UCSD-AML1 (cell line): Measurements from ENCODE around the gene OSBPL9.
"Not testable (repeated sequence)": the region's sequence is repeated elsewhere in the genome, so short reads cannot be mapped to it uniquely, and the experiment has no call there.

Experiments used
- DNase-seq: peaks from one replicate; lab custom pipeline; 2025; ENCODE audit not compliant: unreplicated experiment; lab: John Stamatoyannopoulos, UW

The OSBPL9 gene

DNA sequence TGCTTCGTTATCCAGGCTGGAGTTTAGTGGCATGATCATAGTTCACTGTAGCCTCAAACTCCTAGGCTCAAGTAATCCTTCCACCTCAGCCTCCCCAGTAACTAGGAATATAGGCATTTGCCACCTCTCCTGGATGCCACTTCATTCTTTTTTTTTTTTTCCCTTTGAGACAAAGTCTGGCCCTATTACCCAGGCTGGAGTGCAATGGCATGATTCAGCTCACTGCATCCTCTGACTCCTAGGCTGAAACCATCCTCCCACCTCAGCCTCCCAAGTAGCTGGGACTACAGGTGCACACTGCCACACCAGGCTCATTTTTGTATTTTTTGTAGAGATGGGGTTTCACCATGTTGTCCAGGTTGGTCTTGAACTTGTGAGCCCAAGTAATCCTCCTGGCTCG, 19.3 kb downstream of the OSBPL9 start:
- no peak for DNase-seq

GRCh38 chr1:51636764-51637522, 20.1 kb downstream of the OSBPL9 start:
- no peak for DNase-seq

- DNase-seq = no peak
Measured at GRCh38 chr1:51638350-51638749, 21.5 kb downstream of the OSBPL9 start.

- no peak for DNase-seq
Measured at GRCh38 chr1:51639694-51640093, 22.8 kb downstream of the OSBPL9 start.

GRCh38 chr1:51641096-51641495, 24.2 kb downstream of the OSBPL9 start:
- no peak for DNase-seq

DNA sequence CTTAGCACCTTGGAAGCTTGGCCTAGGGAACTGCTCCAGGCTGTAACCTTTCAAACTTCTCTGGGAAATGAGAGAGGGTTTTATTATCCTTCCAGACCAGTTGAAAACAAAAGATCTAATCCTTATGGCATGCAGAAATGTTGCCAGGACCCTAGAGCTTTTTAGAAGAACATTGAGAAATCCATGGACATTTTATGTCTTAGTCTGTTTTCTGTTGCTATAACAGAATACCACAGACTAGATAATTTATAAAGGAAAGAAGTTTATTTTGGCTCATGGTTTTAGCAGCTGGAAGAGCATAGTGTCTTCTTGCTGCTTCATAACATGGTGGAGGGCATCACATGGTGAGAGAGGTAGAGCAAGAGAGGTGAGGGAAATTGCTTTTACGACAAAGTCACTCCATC, 25.8 kb downstream of the OSBPL9 start:
- DNase-seq = no peak

GRCh38 chr1:51643362-51643761, 26.5 kb downstream of the OSBPL9 start:
- no peak for DNase-seq

- no peak for DNase-seq
Measured at GRCh38 chr1:51644020-51644419, 27.1 kb downstream of the OSBPL9 start.

DNA sequence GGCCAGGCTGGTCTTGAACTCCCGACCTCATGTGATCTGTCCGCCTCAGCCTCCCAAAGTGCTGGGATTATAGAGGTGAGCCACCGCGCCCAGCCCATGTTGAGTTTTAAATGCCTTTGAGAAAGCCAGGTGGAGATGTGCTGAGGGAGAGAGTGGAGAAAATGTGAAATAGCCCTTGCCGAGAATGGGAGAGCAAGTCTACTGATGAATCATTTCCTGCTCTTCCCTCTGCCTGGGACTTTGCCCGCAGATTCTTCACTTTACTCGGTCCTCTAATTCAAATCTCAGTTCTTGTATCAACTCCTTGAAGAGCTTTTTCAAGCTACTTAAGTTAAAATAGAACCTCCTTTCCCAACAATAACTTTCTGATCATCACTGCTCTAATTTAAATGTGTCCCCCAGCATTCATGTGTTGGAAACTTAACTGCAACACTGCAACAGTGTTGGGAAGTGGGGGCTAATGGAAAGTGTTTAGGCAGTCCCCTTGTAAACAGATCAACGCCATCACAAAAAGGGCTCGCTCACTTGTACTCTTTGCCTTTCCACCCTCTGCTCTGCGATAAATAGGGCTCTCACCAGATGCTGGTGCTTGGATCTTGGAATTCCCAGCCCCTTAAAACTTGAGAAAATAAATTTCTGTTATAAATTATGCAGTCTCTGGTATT, 27.8 kb downstream of the OSBPL9 start:
- no peak for DNase-seq

DNA sequence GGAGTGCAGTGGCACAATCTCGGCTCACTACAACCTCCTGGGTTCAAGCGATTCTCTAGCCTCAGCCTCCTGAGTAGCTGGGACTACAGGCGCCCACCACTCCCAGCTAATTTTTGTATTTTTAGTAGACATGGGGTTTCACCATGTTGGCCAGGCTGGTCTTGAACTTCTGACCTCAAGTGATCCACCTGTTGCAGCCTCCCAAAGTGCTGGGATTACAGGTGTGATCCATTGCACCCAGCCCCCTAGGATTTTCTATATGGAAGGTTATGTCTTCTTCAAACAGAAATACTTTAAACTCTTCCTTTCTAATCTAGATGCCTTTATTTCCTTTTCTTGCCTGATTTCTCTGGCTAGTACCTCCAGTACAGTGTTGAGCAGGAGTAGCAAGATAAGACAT, 29.7 kb downstream of the OSBPL9 start:
- not testable (repeated sequence) for DNase-seq

DNA sequence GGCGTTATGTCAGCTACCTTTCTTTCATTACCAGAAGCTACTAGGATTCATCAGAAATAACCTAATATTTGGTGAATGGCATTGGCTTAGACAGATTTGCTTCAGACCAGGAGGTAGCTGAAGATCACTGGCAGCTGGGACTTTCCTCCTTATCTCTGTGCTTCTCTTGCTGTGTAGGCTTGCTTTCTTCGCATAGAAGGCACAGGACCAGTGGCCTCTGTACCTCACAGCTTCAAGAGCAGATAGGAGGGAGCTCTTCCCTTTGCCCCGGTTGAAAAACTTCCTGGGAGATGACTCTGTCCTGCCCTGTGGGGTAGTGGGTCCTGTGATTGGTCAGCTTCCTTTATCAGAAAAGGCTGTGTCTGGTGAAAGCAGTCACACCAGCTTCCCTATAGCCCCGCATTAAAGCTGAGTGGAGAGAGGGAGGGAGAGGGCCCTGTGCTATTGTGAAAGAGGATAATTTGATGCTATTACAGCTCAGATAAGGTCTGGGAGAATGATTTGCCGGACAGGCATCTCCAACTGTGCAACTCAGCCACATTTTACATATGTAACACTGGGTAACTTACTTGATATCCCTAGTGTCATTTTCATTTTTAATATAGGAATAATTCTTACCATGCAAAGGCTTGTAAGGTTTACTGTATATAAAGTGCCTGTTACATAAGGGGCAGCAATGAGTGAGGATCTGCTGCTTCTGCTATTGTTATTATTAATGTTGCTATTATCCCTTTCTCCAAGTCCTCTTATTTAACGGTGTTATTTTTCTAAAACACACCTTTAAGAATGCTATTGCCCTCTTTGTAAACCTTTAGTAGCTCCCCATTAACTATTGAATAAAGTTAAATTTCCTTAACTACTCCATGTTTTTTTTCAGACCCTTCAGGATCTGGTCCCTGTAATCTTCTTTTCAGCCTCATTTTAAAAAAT, 31.6 kb downstream of the OSBPL9 start:
- DNase-seq = peak; percentile 27

DNA sequence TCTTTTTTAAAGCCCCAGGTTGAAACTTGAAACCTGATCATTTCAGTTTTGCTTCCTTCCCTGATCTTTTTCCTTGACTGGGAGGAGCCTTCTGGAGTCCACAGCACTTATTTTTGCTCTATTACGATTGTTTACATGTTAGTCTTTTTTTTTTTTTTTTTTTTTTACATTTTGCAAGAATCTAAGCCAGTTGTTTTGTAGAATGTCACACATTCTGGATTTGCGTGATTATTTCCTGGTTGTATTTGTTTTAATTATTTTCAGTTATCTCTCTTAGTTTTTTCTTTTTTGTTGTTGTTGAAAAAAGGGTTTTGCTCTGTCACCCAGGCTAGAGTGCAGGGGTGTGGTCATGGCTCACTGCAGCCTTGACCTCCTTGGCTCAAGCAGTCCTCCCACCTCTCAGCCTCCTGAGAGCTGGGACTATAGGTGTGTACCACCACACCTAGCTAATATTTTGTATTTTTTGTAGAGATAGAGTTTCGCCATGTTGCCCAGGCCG, 32.8 kb downstream of the OSBPL9 start:
- DNase-seq = no peak

GRCh38 chr1:51650198-51650597, 33.3 kb downstream of the OSBPL9 start:
- no peak for DNase-seq

DNA sequence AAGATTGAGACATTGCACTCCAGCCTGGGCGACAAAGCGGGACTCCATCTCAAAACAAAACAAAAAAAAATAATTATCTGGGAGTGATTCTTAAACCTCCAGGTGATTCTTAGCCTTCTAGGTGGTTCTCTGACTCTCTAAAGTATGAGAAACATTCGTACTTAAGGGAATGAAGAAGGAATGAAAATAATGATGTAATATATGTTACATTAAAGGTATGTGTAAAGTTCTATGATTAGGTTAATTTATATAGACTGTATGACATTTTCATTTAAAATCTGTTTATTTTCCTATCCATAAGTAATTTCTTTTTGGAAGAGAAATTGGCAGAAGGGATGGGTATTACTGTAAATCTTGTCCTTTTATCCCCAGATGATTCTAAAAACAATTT, 34.7 kb downstream of the OSBPL9 start:
- DNase-seq = no peak

DNA sequence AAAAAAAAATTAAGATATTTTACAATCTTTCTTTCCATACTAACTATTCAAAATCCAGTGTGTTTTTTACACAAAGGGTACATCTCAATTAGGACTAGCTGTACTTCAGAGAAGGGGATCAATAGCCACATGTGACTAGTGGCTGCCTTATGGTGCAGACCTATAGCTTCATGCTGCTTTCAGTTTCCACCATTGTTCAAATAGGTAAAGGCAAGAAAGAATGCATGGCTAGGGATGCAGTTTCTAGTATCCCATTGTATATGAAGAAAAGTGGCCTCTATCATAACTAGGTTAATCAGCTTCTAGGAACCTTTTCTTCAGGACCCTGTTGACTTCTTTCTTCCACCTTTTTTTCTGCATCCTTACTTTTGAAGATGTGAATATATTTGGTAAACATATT, 35.7 kb downstream of the OSBPL9 start:
- no peak for DNase-seq

GRCh38 chr1:51653127-51653526, 36.2 kb downstream of the OSBPL9 start:
- no peak for DNase-seq

- no peak for DNase-seq
Measured at GRCh38 chr1:51654000-51654399, 37.1 kb downstream of the OSBPL9 start.

- no peak for DNase-seq
Measured at GRCh38 chr1:51656374-51656773, 39.5 kb downstream of the OSBPL9 start.

DNA sequence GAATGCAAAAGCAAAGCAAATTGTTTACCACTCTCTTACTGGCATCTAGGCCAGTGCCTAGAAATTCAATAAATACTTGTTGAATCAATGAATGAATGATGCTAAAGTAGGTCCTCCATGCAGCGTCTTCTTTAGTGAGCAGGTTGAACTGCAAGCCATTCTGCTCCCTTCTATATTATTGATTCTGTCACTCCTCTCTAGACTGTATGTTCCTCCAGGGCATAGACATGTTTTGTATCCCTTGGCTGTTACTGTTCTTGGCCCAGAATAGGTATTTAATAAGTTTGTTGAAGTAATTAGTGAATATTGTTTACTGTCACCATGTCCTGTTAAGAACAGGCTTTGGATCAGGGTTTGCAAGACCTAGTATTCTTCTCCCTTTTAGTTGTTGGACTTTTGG, 43.7 kb downstream of the OSBPL9 start:
- no peak for DNase-seq

DNA sequence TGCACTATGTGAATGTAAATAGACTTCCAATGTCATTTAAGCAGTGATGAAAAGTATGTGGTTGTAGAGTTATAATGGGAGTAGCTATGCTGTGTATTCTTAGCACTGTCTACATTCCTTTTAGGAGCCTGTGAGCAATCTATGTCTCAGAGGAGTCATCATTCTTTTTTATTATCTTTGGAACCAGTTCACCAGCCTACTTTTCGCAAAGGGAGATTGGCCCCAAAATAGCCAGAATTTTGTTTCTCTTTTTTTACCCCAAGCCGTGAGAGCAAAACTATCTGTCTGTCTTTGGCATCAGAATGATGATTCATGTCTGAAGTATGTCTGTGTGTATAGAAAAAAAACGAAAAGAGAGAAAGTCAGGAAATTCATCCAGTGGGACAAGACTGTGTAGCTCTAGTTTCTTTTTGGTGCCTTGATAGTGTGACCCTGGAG, 44.2 kb downstream of the OSBPL9 start:
- no peak for DNase-seq

GRCh38 chr1:51663105-51663504, 46.2 kb downstream of the OSBPL9 start:
- no peak for DNase-seq
